Colonic mucosa (tissue), 4 donors: ENCODE results near the gene VSNL1. TPM values are rescaled to one million over a fixed set of nuclear protein-coding genes. Genes with fewer than 3 reads are reported as not detected.

ENCODE experiments used
- DNase-seq: peaks from one replicate; pipeline ENCODE4 v3.0.0-alpha.2; 2020
- H3K27ac ChIP-seq: fragments of 200-600 bp; one replicate; pipeline ENCODE4 v1.8.0; 2021
- H3K27me3 ChIP-seq: fragments of 200-600 bp; one replicate; pipeline ENCODE4 v1.8.0; 2021
- H3K36me3 ChIP-seq: fragments of 200-600 bp; one replicate; pipeline ENCODE4 v1.8.0; 2021
- H3K4me1 ChIP-seq: fragments of 200-600 bp; one replicate; pipeline ENCODE4 v1.8.0; 2021; ENCODE audit warnings: mild to moderate bottlenecking
- H3K4me3 ChIP-seq: fragments of 200-600 bp; one replicate; pipeline ENCODE4 v1.8.0; 2021
- H3K9ac ChIP-seq, 2 donors: one replicate each; pipeline ENCODE4 v1.7.0; 2013; ENCODE audit warnings: control low read depth in 2 of 2, low read depth in 2 of 2, low read length in 2 of 2
- H3K9me3 ChIP-seq: fragments of 200-600 bp; one replicate; pipeline ENCODE4 v1.8.0; 2021
- CTCF ChIP-seq: fragments of 200-600 bp; IDR thresholded peaks from one replicate; pipeline ENCODE4 v1.8.0; 2022; ENCODE audit warnings: antibody characterized with exemption, mild to moderate bottlenecking
- intact Hi-C: fragments of 100-400 bp; cut with DNase I; formaldehyde crosslinking; loops from one replicate; pipeline ENCODE4 v1.14.1; 2022
- total RNA-seq, 2 donors: library from RNA; stranded (reverse); fragmentation: NEBNext Ultra II Directional in 1 of 2; extraction: Animal tissue kit (Norgen Biotek cat#: 25700) in 1 of 2; gene quantifications; one replicate each; pipeline ENCODE4 v1.2.1, GENCODE V29; 2021
- donor health status: healthy.
- donor health status: DM: no; HTN: no; CAD: no.
- donor health status: DM: no; HTN: no; CAD: no.

The VSNL1 gene
- total RNA-seq, 2 donors from 2014 or later: 7.4 to 8.1 TPM

- H3K9ac ChIP-seq: no peak overlapping the region
- H3K4me1 ChIP-seq: no peaks in the 10 kb centered on the region
- no peak for DNase-seq
- H3K36me3 ChIP-seq: no peaks in the 10 kb centered on the region
- intact Hi-C loops: no loop called here
- no peaks in the 10 kb centered on the region for H3K27me3 ChIP-seq
- TF ChIP-seq CTCF: no peak
- no peaks in the 10 kb centered on the region for H3K9me3 ChIP-seq
- no peak overlapping the region for H3K4me3 ChIP-seq
- no peak overlapping the region for H3K27ac ChIP-seq
These were observed 43.1 kb downstream of the VSNL1 start for GRCh38 chr2:17583646-17584045.

- no peaks in the 10 kb centered on the region for H3K4me1 ChIP-seq
- no peak overlapping the region for H3K4me3 ChIP-seq
- no peak for TF ChIP-seq CTCF
- H3K36me3 ChIP-seq: no peaks in the 10 kb centered on the region
- intact Hi-C loops: no loop called here
- no peak overlapping the region for H3K9ac ChIP-seq
- H3K27ac ChIP-seq: no peak overlapping the region
- H3K9me3 ChIP-seq: no peaks in the 10 kb centered on the region
- DNase-seq: no peak
- no peaks in the 10 kb centered on the region for H3K27me3 ChIP-seq
These were observed 44.2 kb downstream of the VSNL1 start for GRCh38 chr2:17584689-17585088.

GRCh38 chr2:17587469-17587868, 47.0 kb downstream of the VSNL1 start:
- intact Hi-C loops: no loop called here
- Histone ChIP-seq H3K27me3 (no peaks in the 10 kb centered on the region), H3K4me3 (no peak overlapping the region), H3K27ac (no peak overlapping the region), H3K9me3 (no peaks in the 10 kb centered on the region), H3K4me1 (no peaks in the 10 kb centered on the region), H3K9ac (no peak overlapping the region), H3K36me3 (no peaks in the 10 kb centered on the region)
- TF ChIP-seq CTCF: no peak
- no peak for DNase-seq

- Histone ChIP-seq H3K9me3 (no peaks in the 10 kb centered on the region), H3K27ac (no peak overlapping the region), H3K4me3 (no peak overlapping the region), H3K36me3 (no peaks in the 10 kb centered on the region), H3K4me1 (no peaks in the 10 kb centered on the region), H3K9ac (no peak overlapping the region), H3K27me3 (no peaks in the 10 kb centered on the region)
- intact Hi-C loops: no loop called here
- no peak for TF ChIP-seq CTCF
- no peak for DNase-seq
These were observed 47.5 kb downstream of the VSNL1 start for GRCh38 chr2:17588031-17588430.

- no peaks in the 10 kb centered on the region for H3K4me1 ChIP-seq
- intact Hi-C loops: no loop called here
- no peaks in the 10 kb centered on the region for H3K9me3 ChIP-seq
- no peaks in the 10 kb centered on the region for H3K36me3 ChIP-seq
- TF ChIP-seq CTCF: no peak
- no peak overlapping the region for H3K27ac ChIP-seq
- DNase-seq: no peak
- H3K9ac ChIP-seq: no peak overlapping the region
- no peak overlapping the region for H3K4me3 ChIP-seq
- H3K27me3 ChIP-seq: no peaks in the 10 kb centered on the region
These were observed 49.0 kb downstream of the VSNL1 start for GRCh38 chr2:17589406-17590035.
